Measurements from ENCODE around the gene HDAC9.

HDAC9 gene

DNA sequence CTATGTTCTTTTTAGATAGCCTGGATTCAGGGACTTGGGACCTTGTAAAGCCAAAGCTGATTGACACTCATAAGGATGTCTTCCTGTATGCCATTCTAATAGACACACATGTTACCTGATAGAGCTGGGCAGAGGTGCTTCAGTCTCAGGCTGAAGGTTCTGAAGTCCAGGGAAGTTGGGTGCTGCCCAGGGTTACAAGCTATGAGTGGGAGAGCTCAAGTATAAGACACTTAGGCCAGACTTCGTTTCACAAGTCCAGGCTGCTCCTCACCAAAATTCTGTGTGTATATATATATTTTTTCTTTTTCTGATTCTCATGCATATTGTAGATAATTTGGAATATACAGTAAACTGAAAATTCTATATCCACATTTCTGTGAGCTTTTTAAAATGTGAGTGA, 144.2 kb downstream of the HDAC9 start:
- peaks cover 8% of the 10 kb centered on the region; the same call in 1 of the 2 replicates for H3K36me3 ChIP-seq (ENCODE audit: insufficient read depth, low read length)
- H3K27me3 ChIP-seq (ENCODE audit: insufficient read depth, low read length, poor library complexity, severe bottlenecking) = no peaks in the 10 kb centered on the region
- no peak overlapping the region for H3K4me2 ChIP-seq (ENCODE audit: low read depth, low read length, poor library complexity, severe bottlenecking)
- H3K9me2 ChIP-seq (replicated peaks; ENCODE audit: low read depth, low read length) = no peaks in the 10 kb centered on the region
- no peaks in the 10 kb centered on the region for H3K9me3 ChIP-seq (ENCODE audit: insufficient read depth, low read depth, low read length)
- TF ChIP-seq, protein P1, sequence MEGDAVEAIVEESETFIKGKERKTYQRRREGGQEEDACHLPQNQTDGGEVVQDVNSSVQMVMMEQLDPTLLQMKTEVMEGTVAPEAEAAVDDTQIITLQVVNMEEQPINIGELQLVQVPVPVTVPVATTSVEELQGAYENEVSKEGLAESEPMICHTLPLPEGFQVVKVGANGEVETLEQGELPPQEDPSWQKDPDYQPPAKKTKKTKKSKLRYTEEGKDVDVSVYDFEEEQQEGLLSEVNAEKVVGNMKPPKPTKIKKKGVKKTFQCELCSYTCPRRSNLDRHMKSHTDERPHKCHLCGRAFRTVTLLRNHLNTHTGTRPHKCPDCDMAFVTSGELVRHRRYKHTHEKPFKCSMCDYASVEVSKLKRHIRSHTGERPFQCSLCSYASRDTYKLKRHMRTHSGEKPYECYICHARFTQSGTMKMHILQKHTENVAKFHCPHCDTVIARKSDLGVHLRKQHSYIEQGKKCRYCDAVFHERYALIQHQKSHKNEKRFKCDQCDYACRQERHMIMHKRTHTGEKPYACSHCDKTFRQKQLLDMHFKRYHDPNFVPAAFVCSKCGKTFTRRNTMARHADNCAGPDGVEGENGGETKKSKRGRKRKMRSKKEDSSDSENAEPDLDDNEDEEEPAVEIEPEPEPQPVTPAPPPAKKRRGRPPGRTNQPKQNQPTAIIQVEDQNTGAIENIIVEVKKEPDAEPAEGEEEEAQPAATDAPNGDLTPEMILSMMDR (conservative IDR thresholded peaks at IDR 0.05; ENCODE audit: low read length) = no peak
- no peak for TF ChIP-seq EZH2phosphoT487 (IDR thresholded peaks at IDR 0.05; ENCODE audit: borderline replicate concordance)
- H3K4me3 ChIP-seq (ENCODE audit: low read length, poor library complexity, severe bottlenecking) = no peak overlapping the region
- no peak overlapping the region for H3K9ac ChIP-seq (ENCODE audit: low read depth, low read length, poor library complexity, severe bottlenecking)
- H2AFZ ChIP-seq (ENCODE audit: low read length) = no peak overlapping the region
- H3K4me1 ChIP-seq (ENCODE audit: insufficient read depth, low read length, poor library complexity, severe bottlenecking) = no peaks in the 10 kb centered on the region
- H4K20me1 ChIP-seq (ENCODE audit: insufficient read depth, low read length, poor library complexity, severe bottlenecking) = peaks cover 4% of the 10 kb centered on the region
- no peaks in the 10 kb centered on the region for H3F3A ChIP-seq (ENCODE audit: low read depth)
- no peaks in the 10 kb centered on the region for H3K79me2 ChIP-seq (ENCODE audit: insufficient read depth, low read length)

DNA sequence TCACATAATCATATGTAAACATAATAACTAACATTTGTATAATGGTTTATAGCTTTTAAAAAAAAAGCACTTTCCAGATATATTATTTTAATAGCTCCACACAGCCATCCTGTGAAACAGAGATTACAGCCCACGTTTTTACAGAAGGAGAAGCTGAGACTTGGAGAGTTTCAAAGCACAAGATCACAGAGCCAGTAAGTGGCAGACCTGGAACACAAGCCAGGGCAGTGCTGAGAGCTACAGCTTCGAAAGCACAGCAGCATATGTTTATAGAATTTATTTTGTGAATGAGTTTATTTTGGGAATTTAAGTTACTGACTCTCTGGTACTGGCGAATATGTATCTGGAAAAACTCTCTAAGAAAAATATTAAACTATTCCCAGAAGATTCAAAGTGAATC, 149.4 kb downstream of the HDAC9 start:
- no peaks in the 10 kb centered on the region for H3K9me2 ChIP-seq (replicated peaks; ENCODE audit: low read depth, low read length)
- H3K9me3 ChIP-seq (ENCODE audit: insufficient read depth, low read depth, low read length) = no peaks in the 10 kb centered on the region
- H2AFZ ChIP-seq (ENCODE audit: low read length) = no peak overlapping the region
- no peaks in the 10 kb centered on the region for H3K27me3 ChIP-seq (ENCODE audit: insufficient read depth, low read length, poor library complexity, severe bottlenecking)
- no peaks in the 10 kb centered on the region for H3F3A ChIP-seq (ENCODE audit: low read depth)
- no peak overlapping the region for H3K9ac ChIP-seq (ENCODE audit: low read depth, low read length, poor library complexity, severe bottlenecking)
- H3K4me2 ChIP-seq (ENCODE audit: low read depth, low read length, poor library complexity, severe bottlenecking) = no peak overlapping the region
- H3K4me3 ChIP-seq (ENCODE audit: low read length, poor library complexity, severe bottlenecking) = no peak overlapping the region
- no peaks in the 10 kb centered on the region for H3K79me2 ChIP-seq (ENCODE audit: insufficient read depth, low read length)
- no peaks in the 10 kb centered on the region for H3K4me1 ChIP-seq (ENCODE audit: insufficient read depth, low read length, poor library complexity, severe bottlenecking)
- TF ChIP-seq, protein P1 (conservative IDR thresholded peaks at IDR 0.05; ENCODE audit: low read length) = no peak
- no peak for TF ChIP-seq EZH2phosphoT487 (IDR thresholded peaks at IDR 0.05; ENCODE audit: borderline replicate concordance)
- peaks cover 46% of the 10 kb centered on the region for H3K36me3 ChIP-seq (ENCODE audit: insufficient read depth, low read length)
- H4K20me1 ChIP-seq (ENCODE audit: insufficient read depth, low read length, poor library complexity, severe bottlenecking) = no peaks in the 10 kb centered on the region

DNA sequence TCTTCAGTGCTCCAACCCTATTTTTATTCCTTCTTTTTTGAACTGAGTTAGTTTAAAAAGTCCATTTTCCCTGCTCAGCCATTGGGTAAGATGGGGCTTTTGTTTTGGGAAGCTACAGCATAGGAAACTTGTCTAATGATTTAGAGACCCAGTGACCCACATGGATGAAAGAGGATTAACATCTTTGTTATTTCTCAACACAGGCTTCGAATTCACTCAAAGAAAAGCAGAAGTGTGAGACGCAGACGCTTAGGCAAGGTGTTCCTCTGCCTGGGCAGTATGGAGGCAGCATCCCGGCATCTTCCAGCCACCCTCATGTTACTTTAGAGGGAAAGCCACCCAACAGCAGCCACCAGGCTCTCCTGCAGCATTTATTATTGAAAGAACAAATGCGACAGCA, 152.0 kb downstream of the HDAC9 start:
- Histone ChIP-seq H3K27me3 (ENCODE audit: insufficient read depth, low read length, poor library complexity, severe bottlenecking) (no peaks in the 10 kb centered on the region), H3K9me3 (ENCODE audit: insufficient read depth, low read depth, low read length) (no peaks in the 10 kb centered on the region), H3K4me2 (ENCODE audit: low read depth, low read length, poor library complexity, severe bottlenecking) (no peak overlapping the region), H3K79me2 (ENCODE audit: insufficient read depth, low read length) (no peaks in the 10 kb centered on the region), H3K9me2 (replicated peaks; ENCODE audit: low read depth, low read length) (no peaks in the 10 kb centered on the region), H3K36me3 (ENCODE audit: insufficient read depth, low read length) (peaks cover 46% of the 10 kb centered on the region), H3K4me1 (ENCODE audit: insufficient read depth, low read length, poor library complexity, severe bottlenecking) (no peaks in the 10 kb centered on the region), H4K20me1 (ENCODE audit: insufficient read depth, low read length, poor library complexity, severe bottlenecking) (no peaks in the 10 kb centered on the region), H3F3A (ENCODE audit: low read depth) (no peaks in the 10 kb centered on the region), H3K9ac (ENCODE audit: low read depth, low read length, poor library complexity, severe bottlenecking) (no peak overlapping the region), H3K4me3 (ENCODE audit: low read length, poor library complexity, severe bottlenecking) (no peak overlapping the region), H2AFZ (ENCODE audit: low read length) (no peak overlapping the region)
- no peak for TF ChIP-seq EZH2phosphoT487 (IDR thresholded peaks at IDR 0.05; ENCODE audit: borderline replicate concordance)
- TF ChIP-seq, protein P1 (conservative IDR thresholded peaks at IDR 0.05; ENCODE audit: low read length) = no peak

Measured in Loucy (cell line).